CD4-positive, alpha-beta T cell treated with Interleukin-10 for 1 hour (primary cell): ENCODE results near the gene HECA.
"Not testable (repeated sequence)": the region's sequence is repeated elsewhere in the genome, so short reads cannot be mapped to it uniquely, and the experiment has no call there.

Experiments used
- DNase-seq: peaks from one replicate; pipeline ENCODE4 v3.0.0-alpha.2; 2020

HECA gene

DNA sequence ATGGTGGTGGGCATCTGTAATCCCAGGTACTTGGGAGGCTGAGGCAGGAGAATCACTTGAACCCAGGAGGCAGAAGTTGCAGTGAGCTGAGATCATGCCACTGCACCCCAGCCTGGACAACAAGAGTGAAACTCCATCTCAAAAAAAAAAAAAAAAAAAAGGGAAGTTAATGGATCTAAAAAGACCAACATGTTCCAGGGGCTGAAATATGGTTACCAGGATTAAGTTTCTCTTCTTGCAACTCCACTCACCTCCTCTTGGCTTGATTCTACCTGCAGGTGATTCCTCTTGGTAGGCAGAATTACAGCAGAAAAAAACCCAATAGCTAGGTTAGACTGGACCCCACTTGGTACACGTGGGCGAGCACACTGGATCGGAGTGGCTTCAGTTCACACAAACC, 93.5 kb downstream of the HECA start:
- DNase-seq = not testable (repeated sequence)
